Prostate gland (tissue), 2 donors: ENCODE measurements around the gene DHRS1. TPM values are rescaled to one million over a fixed set of nuclear protein-coding genes. Genes with fewer than 3 reads are reported as not detected.

ENCODE experiments used
- DNase-seq: peaks from one replicate; pipeline ENCODE4 v3.0.0-alpha.2; 2019; ENCODE audit warnings: low spot score
- H3K27ac ChIP-seq, 2 donors: fragments of 200-600 bp; sonication (generic); 2 replicates each; pipeline ENCODE4 v1.5.1; 2017 to 2019
- H3K27me3 ChIP-seq: fragments of 200-600 bp; sonication (generic); replicated peaks from 2 replicates; pipeline ENCODE4 v1.5.1; 2019; ENCODE audit not compliant: insufficient read depth
- H3K36me3 ChIP-seq, 2 donors: fragments of 200-600 bp; sonication (generic); 1 replicate in 1 of 2; 2 replicates in 1 of 2; pipeline versions ENCODE4 v1.5.1 to v1.8.1; 2017 to 2019
- H3K4me1 ChIP-seq: fragments of 200-600 bp; sonication (generic); replicated peaks from 2 replicates; pipeline ENCODE4 v1.5.1; 2019
- H3K4me3 ChIP-seq, 2 donors: fragments of 200-600 bp; sonication (generic); 2 replicates each; pipeline ENCODE4 v1.5.1; 2017 to 2019
- H3K9me3 ChIP-seq: fragments of 200-600 bp; sonication (generic); 2 replicates; pipeline ENCODE4 v1.5.1; 2017
- CTCF ChIP-seq, 4 experiments: fragments of 200-600 bp in 2 of 4; fragments of 450-650 bp in 2 of 4; sonication (generic) in 2 of 4; IDR thresholded peaks; 1 replicate in 3 of 4; 2 replicates in 1 of 4; pipeline ENCODE4 v1.5.1; 2016 to 2019; ENCODE audit warnings: antibody characterized with exemption in 4 of 4, mild to moderate bottlenecking in 2 of 4, moderate library complexity in 2 of 4
- POLR2A ChIP-seq: fragments of 450-650 bp; IDR thresholded peaks from one replicate; pipeline ENCODE4 v1.6.1; 2016; ENCODE audit warnings: antibody characterized with exemption, mild to moderate bottlenecking
- POLR2AphosphoS5 ChIP-seq: sonication (generic); formaldehyde crosslinking; IDR thresholded peaks from one replicate; pipeline ENCODE4 v1.6.1; 2017; ENCODE audit warnings: antibody characterized with exemption
- WGBS: methylation state at CpG from one replicate; pipeline ENCODE4 v1.1.5; 2018; 5-methylcytosine and 5-hydroxymethylcytosine counted together
- intact Hi-C: fragments of 100-400 bp; cut with DNase I; formaldehyde crosslinking; loops from one replicate; pipeline ENCODE4 v1.14.2; 2022
- total RNA-seq, 2 donors: library from RNA; depleted of rRNA; stranded (reverse); fragments of >200 nt; gene quantifications; one replicate each; pipeline ENCODE4 v1.1.0, GENCODE V29; 2016

Gene DHRS1
- total RNA-seq, 2 donors from 2014 or later, result 16.9 to 74.0 TPM

DNA sequence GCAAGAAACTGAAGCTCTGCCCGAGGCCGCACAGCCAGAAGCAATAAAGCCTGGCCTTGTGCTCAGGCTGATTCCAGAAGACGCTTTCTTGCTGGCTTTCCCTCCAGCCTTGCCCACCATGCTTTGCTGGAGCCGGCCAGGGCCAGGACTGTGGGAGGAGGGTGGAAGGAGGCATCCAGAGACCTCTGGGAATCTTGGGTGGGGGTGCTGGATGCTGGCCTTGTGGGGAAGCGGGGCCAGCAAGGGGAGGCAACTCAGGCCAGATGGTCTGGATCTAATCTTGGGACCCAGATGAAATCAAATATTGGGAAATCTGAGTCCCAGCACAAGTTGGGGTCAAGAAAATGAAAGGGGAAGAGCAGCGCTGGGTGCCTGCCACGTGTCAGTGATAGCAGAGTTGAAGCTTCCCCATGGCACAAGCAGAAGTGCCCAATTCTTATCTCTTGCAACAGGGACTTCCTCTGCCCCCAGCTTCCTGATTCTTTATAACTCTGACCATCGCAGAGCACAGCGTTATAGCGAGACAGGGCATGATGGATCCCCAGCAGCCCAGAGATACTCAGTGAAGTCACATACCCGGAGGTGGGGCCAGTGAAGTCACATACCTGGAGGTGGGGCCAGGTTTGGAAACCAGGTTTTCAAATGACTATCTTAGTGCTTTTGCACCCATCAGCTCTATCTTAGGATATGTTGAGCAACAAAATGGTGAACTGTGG lies 21.8 kb downstream of the DHRS1 start:
- Histone ChIP-seq H3K4me3 (no peak overlapping the region), H3K9me3 (no peaks in the 10 kb centered on the region), H3K36me3 (no peaks in the 10 kb centered on the region), H3K27ac (no peak overlapping the region), H3K4me1 (no peaks in the 10 kb centered on the region), H3K27me3 (no peaks in the 10 kb centered on the region)
- intact Hi-C loops, result no loop called here
- no peak for DNase-seq
- TF ChIP-seq POLR2A (no peak), POLR2AphosphoS5 (no peak), CTCF (IDR thresholded peaks at IDR 0.05) (no peak)
- WGBS, result 83% methylated on average over 11 of the region's 11 CpGs

DNA sequence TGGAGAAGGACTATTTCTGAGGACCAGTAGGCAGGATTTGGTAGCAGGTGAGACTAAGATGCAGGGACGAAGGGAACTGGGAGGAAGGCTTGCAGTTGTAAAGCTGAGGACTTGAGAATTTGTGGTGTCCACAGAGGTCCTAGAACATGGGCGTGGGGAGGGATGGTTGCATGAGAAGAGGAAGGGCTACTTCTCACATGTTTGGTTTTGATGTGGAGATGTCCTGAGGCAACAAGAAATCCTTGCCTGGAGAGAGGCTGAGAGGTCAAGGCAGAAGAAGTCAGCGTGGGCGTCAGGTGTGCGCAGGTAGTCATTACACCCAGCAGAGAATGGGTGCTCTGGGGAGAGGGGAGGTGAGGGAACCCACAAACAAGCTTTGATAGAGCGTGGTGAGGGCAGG lies 22.5 kb downstream of the DHRS1 start:
- Histone ChIP-seq H3K4me3 (no peak overlapping the region), H3K36me3 (no peaks in the 10 kb centered on the region), H3K27ac (no peak overlapping the region), H3K27me3 (no peaks in the 10 kb centered on the region), H3K4me1 (no peaks in the 10 kb centered on the region), H3K9me3 (no peaks in the 10 kb centered on the region)
- 92% methylated on average over 6 of the region's 6 CpGs for WGBS
- intact Hi-C loops, result no loop called here
- no peak for TF ChIP-seq POLR2A
- TF ChIP-seq CTCF (IDR thresholded peaks at IDR 0.05), result no peak
- no peak for DNase-seq

DNA sequence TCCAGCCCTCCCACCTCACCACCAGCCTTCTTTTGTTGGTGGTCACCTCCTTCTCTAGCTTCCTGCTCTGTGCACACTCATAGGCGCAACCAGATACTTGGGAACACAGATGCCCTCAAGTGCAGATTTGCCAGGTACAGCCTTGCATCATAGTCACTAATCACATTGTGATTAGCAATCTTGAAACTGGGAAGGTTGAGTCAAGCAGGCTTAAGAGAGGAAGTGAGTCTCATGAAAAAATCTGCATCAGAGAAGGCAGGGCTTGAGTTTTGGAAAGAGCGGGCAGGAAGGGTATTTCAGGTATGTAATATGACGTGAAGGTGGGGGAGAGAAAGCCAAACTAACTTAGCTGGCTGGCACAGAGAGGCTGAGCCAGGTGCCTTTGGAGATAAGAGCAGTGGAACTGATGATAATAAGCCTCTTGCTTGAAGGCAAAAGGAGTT lies 25.5 kb downstream of the DHRS1 start:
- Histone ChIP-seq H3K36me3 (no peaks in the 10 kb centered on the region), H3K9me3 (no peaks in the 10 kb centered on the region), H3K4me3 (no peak overlapping the region), H3K4me1 (no peaks in the 10 kb centered on the region), H3K27me3 (no peaks in the 10 kb centered on the region), H3K27ac (no peak overlapping the region)
- intact Hi-C loops, result no loop called here
- 75% methylated on average over 3 of the region's 3 CpGs for WGBS
- no peak for DNase-seq
- TF ChIP-seq CTCF (IDR thresholded peaks at IDR 0.05) (no peak), POLR2AphosphoS5 (peak; percentile 4), POLR2A (peak; percentile 31)

- no peak overlapping the region for H3K4me3 ChIP-seq
- H3K27ac ChIP-seq, result no peak overlapping the region
- H3K9me3 ChIP-seq, result no peaks in the 10 kb centered on the region
- no peak for TF ChIP-seq POLR2A
- TF ChIP-seq POLR2AphosphoS5, result no peak
- no peak for TF ChIP-seq CTCF (IDR thresholded peaks at IDR 0.05)
- H3K27me3 ChIP-seq, result no peaks in the 10 kb centered on the region
- DNase-seq, result no peak
- no peaks in the 10 kb centered on the region for H3K36me3 ChIP-seq
- 91% methylated on average over 3 of the region's 3 CpGs for WGBS
- intact Hi-C loops, result no loop called here
- H3K4me1 ChIP-seq, result no peaks in the 10 kb centered on the region
Observed at GRCh38 chr14:24273422-24273998, 26.1 kb downstream of the DHRS1 start.

DNA sequence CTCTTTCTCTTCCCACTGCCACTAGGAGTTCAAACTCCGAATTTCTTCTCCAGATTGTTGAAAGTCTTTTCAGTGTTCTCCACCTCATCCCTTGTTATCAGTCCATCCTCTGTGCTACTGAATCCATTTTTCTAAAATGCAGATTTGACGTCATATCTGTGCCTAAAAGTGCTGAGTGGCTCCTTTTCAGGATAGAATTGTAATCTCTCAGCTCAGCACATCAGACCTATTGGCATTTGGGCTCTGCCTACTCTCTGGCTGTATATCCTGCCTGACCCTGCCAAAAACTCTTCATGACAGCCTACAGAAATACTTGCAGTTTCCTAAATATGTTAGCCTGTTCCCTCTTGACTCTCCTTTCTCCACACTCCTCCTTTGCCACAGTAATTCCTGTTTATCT lies 27.1 kb downstream of the DHRS1 start:
- no peaks in the 10 kb centered on the region for H3K27me3 ChIP-seq
- TF ChIP-seq CTCF (IDR thresholded peaks at IDR 0.05) (no peak), POLR2A (no peak), POLR2AphosphoS5 (no peak)
- intact Hi-C loops, result no loop called here
- no peak overlapping the region for H3K27ac ChIP-seq
- 88% methylated on average over 2 of the region's 2 CpGs for WGBS
- H3K9me3 ChIP-seq, result no peaks in the 10 kb centered on the region
- no peaks in the 10 kb centered on the region for H3K4me1 ChIP-seq
- no peak for DNase-seq
- no peak overlapping the region for H3K4me3 ChIP-seq
- H3K36me3 ChIP-seq, result no peaks in the 10 kb centered on the region
